HG03139 (cell line): ENCODE results near the gene RAP1GAP.

Experiments used
- ATAC-seq: cut with Tn5 transposase; IDR thresholded peaks from one replicate; pipeline ENCODE4 v1.9.1; 2021; ENCODE audit not compliant: unreplicated experiment

The RAP1GAP gene

DNA sequence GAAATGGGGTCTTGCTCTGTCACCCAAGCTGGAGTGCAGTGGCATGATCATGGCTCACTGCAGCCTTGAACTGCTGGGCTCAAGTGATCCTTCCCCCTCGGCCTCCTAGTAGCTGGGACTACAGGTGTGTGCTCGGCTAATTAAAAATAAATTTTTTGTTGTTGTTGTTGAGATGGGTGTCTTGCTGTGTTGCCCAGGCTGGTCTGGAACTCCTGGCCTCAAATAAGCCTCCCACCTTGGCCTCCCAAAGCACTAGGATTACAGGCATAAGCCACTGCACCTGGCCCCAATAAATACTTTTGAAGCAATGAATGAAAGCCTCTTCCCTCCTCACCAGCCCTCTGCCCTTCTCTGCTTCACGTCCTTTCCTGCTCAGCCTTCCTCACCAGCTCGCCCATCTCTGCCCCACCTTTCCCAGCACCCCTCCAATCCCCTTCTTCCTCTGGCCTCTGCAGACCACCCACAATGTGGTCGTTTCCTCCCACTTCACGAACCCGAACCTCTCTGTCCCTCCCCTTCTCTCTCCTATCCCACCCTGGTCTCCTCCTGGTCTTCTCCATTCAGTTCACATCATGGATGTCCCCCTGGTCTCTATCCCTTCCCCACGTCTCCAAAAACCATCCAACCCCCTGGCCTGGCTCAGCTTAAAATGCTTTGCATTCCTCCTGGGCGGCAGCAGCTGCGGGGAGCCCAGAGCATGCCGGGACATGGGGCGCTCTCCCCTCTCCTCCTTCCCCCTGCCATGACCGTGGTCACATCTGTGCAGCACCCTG is 38.4 kb downstream of the RAP1GAP start:
- ATAC-seq = no peak

DNA sequence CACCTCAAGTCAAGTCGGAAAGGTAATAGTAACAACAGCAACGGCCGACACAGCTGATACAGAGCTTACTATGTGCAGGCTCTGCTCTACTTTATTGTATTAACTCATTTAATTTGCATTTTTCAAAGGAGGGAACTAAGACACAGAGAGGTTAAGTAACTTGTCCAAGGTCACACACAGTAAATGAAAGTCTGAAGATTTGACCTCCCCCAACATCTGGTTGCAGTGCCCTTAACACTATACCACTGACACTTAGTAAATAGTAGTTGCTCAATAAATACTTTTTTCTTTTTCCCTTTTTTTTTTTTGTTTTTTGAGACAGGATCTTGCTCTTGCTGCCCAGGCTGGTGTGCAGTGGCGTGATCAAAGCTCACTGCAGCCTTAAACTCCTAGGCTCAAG is 39.2 kb downstream of the RAP1GAP start:
- no peak for ATAC-seq

DNA sequence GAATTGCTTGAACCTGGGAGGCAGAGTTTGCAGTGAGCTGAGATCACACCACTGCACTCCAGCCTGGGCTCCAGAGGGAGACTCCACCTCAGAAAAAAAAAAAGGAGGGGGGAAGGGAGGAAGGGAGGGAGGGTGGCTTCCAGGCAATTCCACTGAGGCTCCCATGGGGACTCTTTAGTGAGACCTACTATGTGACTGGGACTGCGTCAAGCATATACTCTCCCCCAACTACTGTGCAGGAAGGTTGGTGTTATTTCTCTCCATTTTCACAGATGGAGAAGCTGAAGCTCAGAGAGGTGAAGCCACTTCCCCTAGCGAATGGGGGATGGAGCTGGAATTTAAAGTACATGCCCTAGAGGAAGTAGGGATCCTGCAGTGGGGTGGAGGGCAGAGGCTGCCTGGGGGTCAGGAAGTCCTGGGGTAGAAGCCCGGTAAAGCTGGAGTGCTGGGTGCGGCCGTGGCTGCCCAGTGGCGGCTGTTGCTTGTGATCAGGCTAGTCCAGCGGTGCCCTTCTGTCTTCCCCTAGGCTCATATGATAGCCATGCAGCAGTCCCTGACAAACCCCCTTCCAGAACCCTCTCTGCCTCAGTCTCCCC is 40.3 kb downstream of the RAP1GAP start:
- ATAC-seq = no peak

DNA sequence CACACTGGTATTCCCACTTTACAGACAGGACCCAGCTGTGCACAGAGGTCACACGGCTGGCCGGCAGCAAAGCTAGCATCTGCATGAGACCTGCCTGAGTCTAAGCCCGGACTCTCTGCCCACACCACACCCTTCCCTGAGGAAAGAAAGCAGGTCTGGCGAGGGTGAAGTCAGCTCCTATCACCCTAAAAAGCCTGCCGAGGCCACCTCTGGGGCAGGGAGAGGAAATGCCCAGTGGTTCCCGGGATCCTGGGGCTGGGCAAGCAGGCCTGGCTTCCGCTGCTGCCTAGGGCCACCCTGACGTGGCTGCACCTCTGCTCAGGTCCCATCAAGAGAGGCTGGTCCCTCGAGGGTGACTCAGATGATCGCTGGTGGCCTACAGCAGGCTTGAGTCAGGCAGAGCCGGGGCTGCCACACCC is 42.2 kb downstream of the RAP1GAP start:
- no peak for ATAC-seq

DNA sequence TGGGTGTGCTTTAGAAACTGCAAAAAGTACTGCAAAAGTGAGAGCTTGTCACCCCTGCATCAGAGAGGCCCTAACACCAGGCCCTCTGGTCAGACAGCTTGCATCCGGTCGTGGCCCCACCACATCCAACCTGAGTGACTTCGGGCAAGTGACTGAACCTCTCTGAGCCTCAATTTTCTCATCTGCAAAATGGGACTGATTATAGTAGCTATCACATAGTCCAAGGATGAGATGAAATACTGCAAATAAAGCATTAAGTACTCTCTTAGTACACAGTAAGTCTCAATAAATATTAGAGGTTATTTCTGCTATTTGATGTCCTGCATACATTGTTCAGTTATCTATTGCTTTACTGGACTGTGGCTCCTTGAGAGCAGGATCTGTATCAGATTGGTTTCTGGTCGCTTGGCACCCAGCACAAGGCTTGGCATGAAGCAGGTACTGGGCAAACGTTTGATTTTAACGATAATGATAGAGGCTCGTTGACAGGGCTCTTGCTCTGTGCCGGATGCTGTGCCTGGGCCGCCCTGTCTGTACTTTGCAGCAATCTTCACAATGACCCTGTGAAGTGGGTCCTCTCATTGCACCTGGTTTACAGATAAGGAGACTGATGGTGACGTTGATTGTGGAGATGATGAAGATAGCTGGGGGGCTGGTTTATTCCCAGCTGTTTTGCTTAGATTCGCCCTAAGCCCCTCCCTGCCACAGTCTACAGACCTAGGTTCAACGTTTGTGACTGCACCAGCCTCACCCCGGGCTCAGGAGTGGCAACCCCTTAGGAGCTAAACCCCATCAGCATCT is 43.6 kb downstream of the RAP1GAP start:
- ATAC-seq = no peak

DNA sequence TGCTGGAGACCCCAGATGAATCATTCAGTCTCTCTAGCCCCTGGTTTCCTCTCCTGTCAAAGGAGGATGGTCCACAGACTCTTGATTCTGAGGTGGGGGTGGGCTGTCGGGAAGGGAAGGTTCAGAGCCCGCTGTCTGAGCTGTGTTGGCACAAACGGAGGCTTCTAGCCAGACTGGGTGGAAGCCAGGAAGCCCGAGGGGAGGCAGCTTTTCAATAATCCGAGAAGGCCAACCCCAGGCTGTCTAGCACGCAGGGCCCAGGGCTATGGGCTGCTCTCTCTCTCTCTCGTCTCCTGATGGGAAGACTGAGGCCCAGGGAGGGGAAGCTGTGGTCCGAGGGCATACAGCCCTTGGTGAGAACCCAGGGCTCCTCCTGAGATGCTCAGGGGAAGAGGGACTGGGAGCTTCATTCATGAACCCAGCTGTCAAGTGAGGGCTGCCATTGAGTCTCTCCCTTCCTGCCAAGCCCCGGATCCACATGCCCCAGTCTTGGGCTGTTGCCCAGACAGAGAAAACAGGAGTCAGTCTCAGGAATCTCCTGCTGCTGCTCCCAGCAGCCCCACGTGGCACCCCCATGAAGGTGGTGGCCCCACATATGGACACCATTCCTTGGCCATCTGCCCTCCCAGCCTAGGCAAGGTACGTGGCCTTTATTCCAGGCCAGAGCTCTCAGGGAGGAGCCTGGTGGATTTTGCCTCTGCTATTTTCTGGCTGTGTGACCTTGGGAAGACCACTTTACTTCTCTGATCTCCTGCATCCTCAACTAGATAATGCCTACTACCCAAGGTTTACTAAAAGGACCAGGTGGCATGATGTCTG is 44.4 kb downstream of the RAP1GAP start:
- no peak for ATAC-seq

DNA sequence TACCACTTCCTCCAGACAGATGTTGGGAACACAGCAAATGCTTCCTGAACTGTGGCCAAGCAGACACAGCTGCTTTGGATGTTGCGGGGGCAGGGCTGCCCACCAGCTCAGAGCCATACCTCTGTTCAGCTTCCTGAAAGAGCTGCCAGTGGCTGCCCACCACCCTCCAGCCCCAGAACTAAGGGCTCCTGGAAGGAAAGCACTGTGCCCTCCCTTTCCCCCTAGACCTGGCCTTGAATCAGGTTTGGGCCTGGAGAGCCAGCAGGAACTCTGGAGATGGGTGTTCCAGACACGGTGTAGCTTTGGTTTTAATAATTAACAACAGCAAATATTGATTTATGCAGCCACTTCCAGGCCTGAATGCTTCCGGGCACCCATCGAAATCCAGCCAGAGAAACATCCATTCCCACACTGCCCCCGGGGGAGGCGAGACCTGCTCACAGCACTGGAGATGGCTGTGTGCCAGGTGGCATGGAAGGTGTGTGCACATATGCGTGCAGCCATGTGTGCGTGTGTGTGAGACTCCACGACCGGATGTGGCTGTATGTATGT is 45.7 kb downstream of the RAP1GAP start:
- no peak for ATAC-seq

DNA sequence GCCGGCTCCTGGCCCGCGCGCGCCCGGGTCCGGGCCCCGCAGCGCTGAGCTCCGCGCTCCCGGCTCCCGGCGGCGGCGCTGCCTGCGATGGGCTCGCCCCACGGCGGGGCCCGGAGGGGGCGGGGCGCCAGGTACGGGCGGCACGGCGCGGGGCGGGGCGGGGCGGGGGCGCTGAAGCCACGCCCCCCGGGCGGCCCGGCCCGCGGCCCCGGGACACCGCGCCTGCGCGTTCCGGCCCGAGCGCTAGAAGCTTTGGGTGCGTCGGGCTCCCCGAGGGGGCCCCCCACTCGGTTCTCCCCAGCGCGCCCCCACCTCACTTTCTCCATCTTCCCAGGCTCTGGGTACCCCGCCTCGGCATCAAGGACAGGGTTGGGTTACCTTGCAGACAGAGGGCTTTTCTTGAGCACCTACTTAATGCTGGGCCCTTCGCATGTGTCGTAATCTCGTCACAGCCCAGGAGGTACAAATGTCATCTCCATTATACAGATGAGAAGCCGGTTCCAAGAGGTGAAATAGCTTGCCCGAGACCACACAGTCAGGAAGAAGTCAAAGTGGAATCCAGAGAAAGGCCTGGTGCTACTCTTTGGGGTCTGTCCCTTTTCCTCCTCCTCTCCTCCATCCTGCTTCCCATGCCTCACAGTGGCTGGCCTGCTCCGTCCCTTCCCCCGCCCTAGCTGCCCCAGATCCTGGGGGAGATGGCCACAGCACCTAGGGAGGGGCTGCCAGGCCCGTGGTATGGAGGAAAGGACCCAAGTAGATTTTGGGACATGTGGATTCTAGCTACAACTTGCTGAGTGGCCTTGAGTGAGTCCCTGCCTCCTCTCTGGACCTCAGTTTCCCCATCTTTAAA is 46.5 kb downstream of the RAP1GAP start:
- no peak for ATAC-seq

DNA sequence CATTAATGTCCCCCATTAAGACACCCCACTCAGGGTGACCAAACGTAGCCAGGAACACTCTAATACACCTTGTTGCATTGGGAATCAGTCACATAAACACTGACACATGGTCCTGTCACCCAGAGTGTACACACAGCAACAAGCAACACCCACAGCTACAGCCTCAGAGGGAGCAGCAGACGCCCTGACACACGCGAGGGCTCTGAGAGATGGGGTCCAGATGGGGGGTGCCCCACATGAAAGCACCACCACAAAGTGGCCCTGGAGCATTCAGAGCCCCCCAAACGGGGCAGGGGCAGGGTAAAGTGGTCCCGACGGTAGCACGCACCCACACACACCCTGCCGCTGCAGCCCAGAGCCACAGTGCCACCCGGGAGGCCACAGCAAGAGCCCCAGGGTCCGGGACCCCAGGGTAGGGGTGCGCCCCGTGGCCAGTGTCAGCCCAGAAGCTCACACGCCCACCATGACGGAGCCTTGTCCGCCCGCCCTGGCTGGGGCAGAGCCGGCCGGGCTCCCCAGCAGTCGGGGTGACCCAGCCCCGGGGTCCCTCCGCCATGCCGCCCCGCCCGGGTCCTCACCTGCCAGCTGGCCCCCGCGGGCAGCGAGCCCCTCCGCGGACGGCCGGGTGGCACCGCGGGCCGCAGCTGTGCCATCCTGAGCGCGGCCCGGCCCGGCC is 47.3 kb downstream of the RAP1GAP start:
- no peak for ATAC-seq

DNA sequence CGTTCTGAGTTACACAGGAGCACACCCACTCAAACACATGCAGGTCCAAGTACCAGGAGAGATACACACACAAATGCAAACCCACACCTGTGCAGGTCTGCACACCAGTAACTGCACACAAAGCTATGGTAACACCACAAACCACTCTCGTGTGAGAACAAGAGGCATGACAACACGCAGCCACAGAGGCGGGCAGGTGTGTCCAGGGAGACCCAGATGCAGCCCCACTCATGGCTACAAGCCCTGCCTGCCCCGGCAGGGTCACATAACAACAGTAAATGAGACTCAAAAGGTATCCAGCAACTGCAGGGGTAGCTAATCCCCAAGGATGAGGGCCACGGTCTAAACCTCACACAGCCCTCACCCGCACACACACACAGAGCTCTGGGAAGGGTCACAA is 48.1 kb downstream of the RAP1GAP start:
- no peak for ATAC-seq

DNA sequence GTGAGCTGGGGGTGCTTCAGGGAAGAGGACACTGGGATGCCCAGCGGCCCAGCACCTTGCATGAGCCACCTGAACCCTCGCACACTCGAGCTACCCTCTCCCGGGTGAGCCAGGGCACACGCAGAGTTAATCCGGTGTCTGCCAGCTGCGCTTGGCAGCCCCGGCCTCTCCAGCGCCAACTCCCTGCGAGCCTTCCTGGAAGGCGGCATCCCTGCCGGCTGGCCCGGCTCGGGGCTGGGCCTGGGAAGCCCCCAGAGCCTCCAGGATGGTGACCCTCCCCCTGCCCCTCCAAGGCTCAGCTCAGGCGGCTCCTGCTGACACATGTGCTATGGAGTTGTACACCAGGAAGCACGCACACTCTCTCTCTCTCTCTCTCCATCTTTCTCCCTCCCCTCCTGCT is 48.7 kb downstream of the RAP1GAP start:
- no peak for ATAC-seq

DNA sequence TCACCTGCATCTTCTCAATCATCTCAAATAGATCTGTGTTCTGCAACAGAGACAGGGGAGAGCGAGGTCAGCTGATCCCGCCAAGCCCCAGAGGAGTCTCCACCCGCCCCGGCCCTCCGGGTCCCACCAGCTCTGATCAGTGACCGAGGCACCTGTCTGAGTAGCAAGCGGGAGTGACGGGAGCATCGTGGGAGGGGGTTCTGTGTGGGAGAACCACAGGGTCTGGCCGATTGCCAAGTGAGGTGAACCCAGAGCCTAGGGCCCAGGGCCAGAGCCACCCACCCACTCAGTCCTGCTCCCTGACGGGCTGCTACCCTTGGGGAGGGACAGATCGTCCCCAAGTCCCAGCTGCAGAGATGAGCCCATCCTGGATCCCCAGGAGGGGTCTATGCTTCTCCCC is 49.1 kb downstream of the RAP1GAP start:
- no peak for ATAC-seq

DNA sequence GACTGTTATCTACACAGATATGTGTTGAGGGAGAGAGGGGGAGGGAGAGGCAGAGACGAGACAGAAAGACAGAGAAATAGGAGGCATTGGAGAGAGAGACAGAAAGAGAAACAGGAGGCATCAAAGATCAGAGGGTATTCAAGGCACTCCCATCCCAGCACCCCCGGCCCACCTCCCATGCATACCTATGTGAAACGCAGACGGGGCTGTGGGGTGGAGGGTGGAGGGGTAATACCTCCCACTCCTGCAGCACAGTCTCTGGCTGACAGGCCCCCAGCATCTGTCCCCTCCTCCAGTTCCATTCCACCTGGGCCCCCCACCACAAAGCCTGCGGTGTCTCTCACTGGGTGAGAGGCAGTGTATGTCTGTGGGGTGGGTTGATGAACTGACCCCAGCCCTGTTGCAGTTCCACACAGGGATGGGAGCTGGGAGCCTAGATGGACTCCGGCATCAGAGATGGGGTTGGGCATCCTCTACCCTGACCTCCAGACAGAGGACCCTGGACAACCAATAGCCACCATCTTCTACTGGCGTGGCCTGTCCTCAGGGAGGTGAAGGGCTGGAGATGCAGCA is 49.7 kb downstream of the RAP1GAP start:
- no peak for ATAC-seq

DNA sequence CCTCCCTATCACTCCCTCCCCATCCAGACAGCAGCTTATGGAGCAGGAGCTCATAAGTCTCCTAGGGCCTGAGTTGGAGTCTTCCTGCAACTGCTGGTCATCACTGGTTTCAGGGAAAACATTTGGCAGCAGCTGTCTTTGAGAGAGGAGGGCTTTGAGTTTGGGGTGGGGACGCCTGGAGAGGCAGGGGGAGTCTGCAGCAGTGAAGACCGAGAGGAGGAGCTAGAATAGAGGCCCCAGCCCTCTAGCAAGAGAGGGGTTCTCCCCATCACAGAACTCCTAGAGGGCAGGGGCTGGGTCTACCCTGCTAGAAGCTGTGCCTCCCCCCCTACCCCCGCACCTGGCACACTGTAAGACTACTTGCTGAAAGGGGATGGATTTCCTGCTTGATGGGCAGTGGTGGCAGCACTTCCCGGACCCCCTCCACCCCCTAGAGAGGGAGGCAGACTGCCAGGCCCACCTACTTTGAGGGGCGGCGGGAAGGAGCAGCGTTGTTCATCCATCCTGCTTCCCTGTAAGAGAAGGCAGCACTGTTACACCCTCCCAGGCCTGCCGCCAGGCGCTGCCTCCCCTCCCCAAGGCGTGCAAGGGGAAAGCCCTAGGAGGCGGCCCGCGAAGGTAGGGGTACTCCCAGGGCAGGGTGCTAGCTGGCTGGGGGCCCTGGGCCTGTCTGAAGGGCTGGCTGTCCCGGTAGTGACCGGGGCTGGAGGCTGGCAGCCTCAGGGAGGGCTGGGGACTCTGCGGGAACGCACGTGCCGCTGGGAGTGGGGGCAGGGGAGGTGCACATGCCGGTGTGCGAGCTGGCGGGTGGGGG is 50.4 kb downstream of the RAP1GAP start:
- no peak for ATAC-seq

DNA sequence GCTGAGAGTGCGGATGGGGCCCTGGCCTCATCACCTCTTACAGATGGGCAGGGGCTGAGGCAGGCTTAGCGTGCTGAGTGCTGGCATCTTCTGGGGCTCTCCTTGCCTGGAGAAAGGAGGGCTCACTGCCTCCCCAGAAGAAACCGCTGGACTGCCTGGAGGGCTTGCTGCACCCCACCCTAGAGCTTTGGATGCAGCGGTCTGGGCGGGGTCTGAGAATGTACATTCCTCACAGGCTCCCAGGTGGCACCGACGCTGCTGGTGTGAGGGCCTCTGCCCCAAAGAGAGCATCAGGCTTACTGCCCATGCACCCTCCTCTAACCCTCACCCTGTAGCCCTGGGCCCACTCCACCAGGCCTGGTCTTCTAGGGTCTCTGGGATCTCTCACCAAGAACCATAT is 51.1 kb downstream of the RAP1GAP start:
- ATAC-seq = no peak

DNA sequence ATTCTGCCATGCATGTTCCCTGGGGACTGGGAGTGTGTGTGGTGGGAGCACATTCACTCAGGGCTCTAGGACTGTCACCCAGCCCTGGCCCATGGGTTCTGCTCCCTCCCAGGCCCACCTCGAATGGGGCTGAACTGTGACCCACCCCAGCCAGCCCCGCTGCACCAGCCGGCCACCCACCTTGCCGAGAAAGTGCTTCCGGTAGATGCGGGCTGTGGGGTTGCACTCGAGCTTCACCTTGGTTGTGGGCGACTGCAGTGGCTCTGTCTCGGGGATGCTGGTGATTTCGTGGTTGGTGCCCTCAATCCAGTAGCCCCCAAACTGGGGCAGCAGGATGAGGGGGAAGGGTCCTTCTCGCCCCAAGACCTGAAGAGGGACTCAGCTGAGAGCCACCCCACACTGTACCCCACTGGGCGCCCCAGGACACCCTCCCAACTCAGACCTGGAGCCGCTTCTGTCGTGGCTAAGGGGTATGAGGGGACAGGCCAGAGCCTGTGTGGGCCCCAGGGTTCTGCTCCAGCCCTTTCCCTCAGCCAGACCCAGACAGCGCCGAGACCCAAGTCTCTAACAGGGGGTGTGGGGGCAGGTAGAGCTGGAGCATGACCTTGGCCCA is 51.9 kb downstream of the RAP1GAP start:
- no peak for ATAC-seq

DNA sequence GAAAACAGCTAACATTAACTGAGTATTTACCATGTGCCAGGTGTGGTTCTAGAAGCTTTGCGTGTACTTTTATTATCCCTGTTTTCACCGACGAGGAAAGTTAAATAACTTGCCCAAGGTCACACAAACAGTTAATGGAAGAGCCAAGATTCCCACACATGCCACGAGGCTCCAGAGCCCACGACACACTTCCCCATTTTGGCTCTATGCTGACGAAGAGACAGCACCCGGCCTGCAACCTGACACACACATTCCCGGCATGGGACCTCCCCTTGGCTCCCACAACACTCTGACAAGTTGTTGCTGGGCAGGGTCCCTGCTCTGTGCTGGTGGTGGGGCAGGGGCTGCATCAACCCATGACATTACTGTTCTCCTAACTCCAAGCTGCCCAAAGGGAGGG is 52.8 kb downstream of the RAP1GAP start:
- ATAC-seq = no peak
